Loucy (cell line): Measurements from ENCODE around the gene POLR1D.

Experiments
- H2AFZ ChIP-seq: fragments of 200-600 bp; sonication (generic); 2 replicates; pipeline ENCODE4 v1.6.0; 2016; ENCODE audit warnings: antibody characterized with exemption, mild to moderate bottlenecking, low read length, moderate library complexity
- H3F3A ChIP-seq: fragments of 200-600 bp; 2 replicates; pipeline ENCODE4 v1.6.0; 2016; ENCODE audit warnings: antibody characterized with exemption, low read depth, mild to moderate bottlenecking
- H3K27me3 ChIP-seq: fragments of 200-600 bp; sonication (generic); 2 replicates; pipeline ENCODE4 v1.6.1; 2014; ENCODE audit warnings: low read length, mild to moderate bottlenecking; ENCODE audit not compliant: insufficient read depth, poor library complexity, severe bottlenecking
- H3K36me3 ChIP-seq: fragments of 200-600 bp; sonication (generic); 2 replicates; pipeline ENCODE4 v1.6.1; 2016; ENCODE audit warnings: low read length; ENCODE audit not compliant: insufficient read depth
- H3K4me1 ChIP-seq: fragments of 200-600 bp; sonication (generic); 2 replicates; pipeline ENCODE4 v1.5.1; 2014; ENCODE audit warnings: low read length, mild to moderate bottlenecking; ENCODE audit not compliant: insufficient read depth, poor library complexity, severe bottlenecking
- H3K4me2 ChIP-seq: fragments of 200-600 bp; sonication (generic); 2 replicates; pipeline ENCODE4 v1.6.0; 2014; ENCODE audit warnings: antibody characterized with exemption, low read length, low read depth, mild to moderate bottlenecking; ENCODE audit not compliant: poor library complexity, severe bottlenecking
- H3K4me3 ChIP-seq: fragments of 200-600 bp; sonication (generic); 2 replicates; pipeline ENCODE4 v1.5.1; 2014; ENCODE audit warnings: low read length, mild to moderate bottlenecking, mixed read lengths; ENCODE audit not compliant: poor library complexity, severe bottlenecking
- H3K79me2 ChIP-seq: fragments of 200-600 bp; sonication (generic); 2 replicates; pipeline ENCODE4 v1.6.1; 2014; ENCODE audit warnings: low read length; ENCODE audit not compliant: insufficient read depth
- H3K9ac ChIP-seq: fragments of 200-600 bp; sonication (generic); 2 replicates; pipeline ENCODE4 v1.6.0; 2014; ENCODE audit warnings: mild to moderate bottlenecking, low read depth, low read length, moderate library complexity; ENCODE audit not compliant: poor library complexity, severe bottlenecking
- H3K9me2 ChIP-seq: fragments of 200-600 bp; sonication (generic); replicated peaks from 2 replicates; pipeline ENCODE4 v1.6.1; 2016; ENCODE audit warnings: low read depth, low read length, mixed read lengths
- H3K9me3 ChIP-seq: fragments of 200-600 bp; sonication (generic); 2 replicates; pipeline ENCODE4 v1.6.1; 2014; ENCODE audit warnings: mild to moderate bottlenecking, antibody characterized with exemption, low read length, low read depth; ENCODE audit not compliant: insufficient read depth
- H4K20me1 ChIP-seq: fragments of 200-600 bp; sonication (generic); 2 replicates; pipeline ENCODE4 v1.6.0; 2014; ENCODE audit warnings: antibody characterized with exemption, low read length, mild to moderate bottlenecking; ENCODE audit not compliant: insufficient read depth, poor library complexity, severe bottlenecking
- CTCF ChIP-seq: fragments of 200-600 bp; sonication (generic); conservative IDR thresholded peaks from 2 replicates; pipeline ENCODE4 v1.5.1; 2014; ENCODE audit warnings: mild to moderate bottlenecking, antibody characterized with exemption, low read length
- EZH2phosphoT487 ChIP-seq: fragments of 200-600 bp; IDR thresholded peaks from 2 replicates; pipeline ENCODE4 v1.6.1; 2018; ENCODE audit warnings: antibody characterized with exemption, mild to moderate bottlenecking, moderate library complexity, borderline replicate concordance

Gene POLR1D

GRCh38 chr13:27621116-27621365 lies 651 bp upstream of the POLR1D start:
- peak overlapping the region; percentile 86 for H3K9ac ChIP-seq
- H3K79me2 ChIP-seq: peaks cover 91% of the 10 kb centered on the region
- H3K4me1 ChIP-seq: peaks cover 72% of the 10 kb centered on the region
- H3K4me2 ChIP-seq: peak overlapping the region; percentile 73
- no peaks in the 10 kb centered on the region for H3F3A ChIP-seq
- no peaks in the 10 kb centered on the region for H3K9me3 ChIP-seq
- H3K4me3 ChIP-seq: peak overlapping the region; percentile 89
- peaks cover 69% of the 10 kb centered on the region for H4K20me1 ChIP-seq
- no peaks in the 10 kb centered on the region for H3K9me2 ChIP-seq
- TF ChIP-seq CTCF: no peak
- TF ChIP-seq EZH2phosphoT487: no peak
- H3K27me3 ChIP-seq: no peaks in the 10 kb centered on the region
- no peaks in the 10 kb centered on the region for H3K36me3 ChIP-seq
- peak overlapping the region; percentile 81 for H2AFZ ChIP-seq

GRCh38 chr13:27622102-27622820 lies 569 bp downstream of the POLR1D start:
- Histone ChIP-seq H3K9me2 (no peaks in the 10 kb centered on the region), H3K9me3 (no peaks in the 10 kb centered on the region), H3K79me2 (peaks cover 91% of the 10 kb centered on the region), H3K9ac (peak overlapping the region; percentile 86), H3K27me3 (no peaks in the 10 kb centered on the region), H3K4me1 (peaks cover 76% of the 10 kb centered on the region), H4K20me1 (peaks cover 77% of the 10 kb centered on the region), H3K4me2 (peak overlapping the region; percentile 98), H3K36me3 (no peaks in the 10 kb centered on the region), H3F3A (no peaks in the 10 kb centered on the region), H2AFZ (peak overlapping the region; percentile 73), H3K4me3 (peak overlapping the region; percentile 89)
- TF ChIP-seq EZH2phosphoT487 (no peak), CTCF (peak; percentile 25)

GRCh38 chr13:27622881-27623280 lies 1.2 kb downstream of the POLR1D start:
- no peak for TF ChIP-seq CTCF
- TF ChIP-seq EZH2phosphoT487: no peak
- peak overlapping the region; percentile 86 for H3K9ac ChIP-seq
- peaks cover 74% of the 10 kb centered on the region for H3K4me1 ChIP-seq
- peak overlapping the region; percentile 89 for H3K4me3 ChIP-seq
- no peak overlapping the region for H2AFZ ChIP-seq
- H3K27me3 ChIP-seq: no peaks in the 10 kb centered on the region
- H3K4me2 ChIP-seq: peak overlapping the region; percentile 98
- H4K20me1 ChIP-seq: peaks cover 78% of the 10 kb centered on the region
- H3K36me3 ChIP-seq: no peaks in the 10 kb centered on the region
- H3F3A ChIP-seq: no peaks in the 10 kb centered on the region
- peaks cover 91% of the 10 kb centered on the region for H3K79me2 ChIP-seq
- no peaks in the 10 kb centered on the region for H3K9me3 ChIP-seq
- H3K9me2 ChIP-seq: no peaks in the 10 kb centered on the region
